A549 (cell line): ENCODE results near the gene WDR45B.

Experiments used
- E2F6 ChIP-seq: IDR thresholded peaks from 2 replicates; pipeline ENCODE4 v1.6.1; 2012; ENCODE audit warnings: low read depth, borderline replicate concordance
- MAFK ChIP-seq: fragments of 450-650 bp; IDR thresholded peaks from 2 replicates; pipeline ENCODE4 v1.6.1; 2014; ENCODE audit not compliant: partially characterized antibody
- POLR2A ChIP-seq: IDR thresholded peaks from 2 replicates; pipeline ENCODE4 v1.6.1; 2012; ENCODE audit warnings: mild to moderate bottlenecking, low read length
- RAD21 ChIP-seq, 2 experiments: fragments of >200 bp in 1 of 2; sonication (Bioruptor Twin) in 1 of 2; formaldehyde crosslinking in 1 of 2; IDR thresholded peaks in 1 of 2; conservative IDR thresholded peaks in 1 of 2; 2 replicates in 1 of 2; 3 replicates in 1 of 2; pipeline ENCODE4 v1.6.1; 2012 to 2018; ENCODE audit warnings: inconsistent platforms in 1 of 2
- SREBF2 ChIP-seq: fragments of 450-650 bp; IDR thresholded peaks from 2 replicates; pipeline ENCODE4 v1.6.1; 2014; ENCODE audit warnings: mild to moderate bottlenecking, moderate library complexity
- TF ChIP-seq, protein P1 (sequence below): fragments of >200 bp; sonication (Bioruptor Twin); formaldehyde crosslinking; IDR thresholded peaks from 3 replicates; pipeline ENCODE4 v1.5.1; 2016

DNA sequence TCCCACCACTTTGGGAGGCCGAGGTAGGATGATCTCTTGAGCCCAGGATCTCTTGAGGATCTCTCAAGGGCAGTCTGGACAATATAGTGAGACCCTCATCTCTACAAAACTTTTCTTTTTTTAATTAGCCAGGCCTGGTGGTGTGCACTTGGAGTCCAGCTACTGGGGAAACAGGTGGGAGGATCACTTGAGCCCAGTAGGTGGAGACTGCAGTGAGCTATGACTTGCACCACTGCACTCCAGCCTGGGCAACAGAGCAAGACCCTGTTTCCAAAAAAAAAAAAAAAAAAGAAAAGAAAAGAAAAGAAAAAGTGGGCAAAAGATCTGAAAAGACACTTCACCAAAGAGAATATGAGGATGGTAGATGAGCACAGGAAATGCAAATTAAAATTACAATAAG, 35.3 kb upstream of the WDR45B start:
- no peak for TF ChIP-seq POLR2A
- TF ChIP-seq MAFK, result no peak
- TF ChIP-seq, protein P1, sequence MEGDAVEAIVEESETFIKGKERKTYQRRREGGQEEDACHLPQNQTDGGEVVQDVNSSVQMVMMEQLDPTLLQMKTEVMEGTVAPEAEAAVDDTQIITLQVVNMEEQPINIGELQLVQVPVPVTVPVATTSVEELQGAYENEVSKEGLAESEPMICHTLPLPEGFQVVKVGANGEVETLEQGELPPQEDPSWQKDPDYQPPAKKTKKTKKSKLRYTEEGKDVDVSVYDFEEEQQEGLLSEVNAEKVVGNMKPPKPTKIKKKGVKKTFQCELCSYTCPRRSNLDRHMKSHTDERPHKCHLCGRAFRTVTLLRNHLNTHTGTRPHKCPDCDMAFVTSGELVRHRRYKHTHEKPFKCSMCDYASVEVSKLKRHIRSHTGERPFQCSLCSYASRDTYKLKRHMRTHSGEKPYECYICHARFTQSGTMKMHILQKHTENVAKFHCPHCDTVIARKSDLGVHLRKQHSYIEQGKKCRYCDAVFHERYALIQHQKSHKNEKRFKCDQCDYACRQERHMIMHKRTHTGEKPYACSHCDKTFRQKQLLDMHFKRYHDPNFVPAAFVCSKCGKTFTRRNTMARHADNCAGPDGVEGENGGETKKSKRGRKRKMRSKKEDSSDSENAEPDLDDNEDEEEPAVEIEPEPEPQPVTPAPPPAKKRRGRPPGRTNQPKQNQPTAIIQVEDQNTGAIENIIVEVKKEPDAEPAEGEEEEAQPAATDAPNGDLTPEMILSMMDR, result no peak
- TF ChIP-seq E2F6, result no peak
- TF ChIP-seq RAD21 (conservative IDR thresholded peaks at IDR 0.05 in 1 of 2, IDR thresholded peaks at IDR 0.05 in 1 of 2), result no peak
- TF ChIP-seq SREBF2, result no peak
